Right hindlimb (tissue), 1 donor: Measurements from ENCODE around the gene PDE11A.

Source experiments
- DNase-seq: peaks from one replicate; pipeline ENCODE4 v3.0.0-alpha.2; 2018

Gene PDE11A

DNA sequence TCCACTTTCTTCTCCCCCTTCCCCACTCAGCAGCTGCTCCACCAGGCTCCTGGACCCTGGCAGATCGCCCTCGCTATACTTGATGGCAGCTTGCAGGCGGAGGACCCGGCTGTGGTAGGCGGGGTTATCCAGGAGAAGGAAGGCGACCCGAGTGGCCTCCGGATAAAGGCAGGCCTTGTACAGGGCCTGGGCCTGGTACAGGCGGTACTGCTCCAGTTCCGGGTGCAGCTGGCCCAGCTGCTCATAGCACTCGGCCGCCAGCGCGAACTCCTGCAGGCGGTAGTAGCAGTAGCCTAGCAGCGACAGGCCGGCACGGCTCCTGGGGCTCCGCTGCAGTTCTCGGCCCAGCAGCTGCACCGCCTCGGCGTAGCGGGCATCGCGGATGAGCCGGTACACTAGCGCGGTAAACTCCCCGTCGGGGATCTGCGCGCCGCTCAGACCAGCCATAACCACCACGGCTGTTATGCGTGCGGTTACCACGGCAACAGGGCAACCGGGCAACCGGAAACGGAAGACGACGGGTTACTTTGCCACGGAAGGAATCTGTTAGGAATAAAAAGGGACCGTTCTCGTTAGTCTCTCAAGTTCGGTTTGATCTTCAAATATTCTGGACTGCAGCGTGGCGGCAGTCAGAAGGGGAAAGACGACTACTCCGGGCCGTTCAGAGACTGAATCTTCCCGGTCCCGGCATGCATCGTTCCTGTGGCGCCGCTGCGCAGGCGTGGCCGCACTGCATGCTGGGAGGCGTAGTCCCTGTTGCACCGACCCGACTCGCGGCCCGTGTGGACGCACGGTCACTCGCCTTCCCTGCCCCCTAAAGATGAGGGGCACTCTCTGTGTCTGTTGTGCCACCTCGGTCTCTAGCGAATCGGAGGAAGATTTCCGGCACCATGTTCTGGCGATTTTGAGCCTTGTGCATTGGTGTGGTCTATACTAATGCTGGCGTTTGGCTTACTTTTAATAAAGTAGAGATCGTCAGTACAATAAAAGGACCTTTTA lies 454.0 kb downstream of the PDE11A start:
- DNase-seq: peak; percentile 94

DNA sequence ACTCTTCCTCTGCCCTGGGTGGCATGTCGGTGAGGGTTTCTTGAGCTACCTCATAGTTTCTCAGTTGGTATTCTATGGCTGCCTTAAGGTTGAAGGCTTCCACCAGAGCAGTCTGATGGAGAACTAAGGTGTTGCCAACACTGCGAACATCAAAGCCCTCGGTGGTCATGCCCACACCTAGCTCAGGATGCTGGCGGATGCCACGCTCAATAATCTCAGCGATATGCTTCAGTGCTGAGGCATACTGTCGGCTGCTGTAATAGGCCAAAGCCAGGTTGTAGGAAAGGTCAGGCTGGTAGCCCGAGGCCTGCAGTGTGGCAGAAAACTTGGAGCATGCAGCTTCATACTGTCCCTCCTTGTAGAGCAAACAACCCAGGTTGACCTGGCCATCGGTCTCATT lies 454.7 kb downstream of the PDE11A start:
- DNase-seq: no peak

DNA sequence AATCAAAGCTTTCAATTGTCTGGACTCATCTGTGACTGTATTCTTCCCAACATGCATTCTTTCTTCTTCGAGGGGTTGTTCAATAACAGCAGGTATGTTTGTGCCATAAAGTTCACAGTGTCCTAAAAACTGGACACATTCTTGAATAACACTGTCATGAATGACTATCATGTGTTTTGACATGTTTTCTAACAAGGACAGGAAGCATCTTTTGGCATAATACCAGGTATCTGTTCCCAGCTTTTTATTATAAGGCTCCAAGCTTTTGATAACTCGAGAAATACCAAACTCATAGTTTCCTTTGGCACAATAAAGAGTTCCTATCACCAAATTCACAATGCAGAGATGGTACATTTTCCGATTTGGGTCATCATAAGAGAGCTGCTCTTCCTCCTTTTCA lies 455.8 kb downstream of the PDE11A start:
- DNase-seq: no peak

DNA sequence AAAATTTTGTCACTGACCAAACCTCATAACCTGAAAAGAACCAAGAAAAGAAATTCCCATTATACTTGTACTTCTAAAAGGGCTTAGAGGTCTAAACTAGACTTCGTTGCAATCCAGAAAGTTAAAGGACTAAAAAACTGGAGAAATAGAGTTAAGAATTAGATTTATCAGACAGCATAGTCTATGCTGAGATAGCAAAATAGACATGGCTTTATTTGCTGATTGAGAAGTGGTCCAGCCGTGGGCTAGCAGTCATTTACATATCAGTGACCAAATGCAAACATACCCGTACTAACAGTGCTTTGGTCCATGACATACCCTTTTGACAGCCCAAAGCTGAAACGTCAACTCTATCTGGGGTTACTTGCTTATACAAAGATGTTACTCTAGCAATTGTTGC lies 456.5 kb downstream of the PDE11A start:
- DNase-seq: no peak

DNA sequence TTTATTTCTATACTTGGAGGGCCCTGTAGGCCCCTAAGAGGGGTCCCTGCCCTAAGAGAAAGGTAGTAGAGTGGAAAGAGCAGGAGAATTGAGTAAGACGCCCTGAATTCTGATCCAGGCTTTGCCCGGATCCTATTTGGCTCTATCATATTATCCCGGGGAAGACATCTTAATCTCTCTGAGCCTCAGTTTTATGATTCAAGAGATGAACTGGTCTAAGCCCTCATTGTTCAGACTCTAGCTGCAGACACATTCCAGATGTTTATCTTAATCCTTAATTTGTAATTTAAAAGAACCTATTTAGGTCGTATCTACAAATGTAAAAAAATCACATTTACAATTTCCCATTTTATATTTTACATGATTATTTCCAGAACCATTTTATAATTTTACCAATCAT lies 459.9 kb downstream of the PDE11A start:
- DNase-seq: no peak

DNA sequence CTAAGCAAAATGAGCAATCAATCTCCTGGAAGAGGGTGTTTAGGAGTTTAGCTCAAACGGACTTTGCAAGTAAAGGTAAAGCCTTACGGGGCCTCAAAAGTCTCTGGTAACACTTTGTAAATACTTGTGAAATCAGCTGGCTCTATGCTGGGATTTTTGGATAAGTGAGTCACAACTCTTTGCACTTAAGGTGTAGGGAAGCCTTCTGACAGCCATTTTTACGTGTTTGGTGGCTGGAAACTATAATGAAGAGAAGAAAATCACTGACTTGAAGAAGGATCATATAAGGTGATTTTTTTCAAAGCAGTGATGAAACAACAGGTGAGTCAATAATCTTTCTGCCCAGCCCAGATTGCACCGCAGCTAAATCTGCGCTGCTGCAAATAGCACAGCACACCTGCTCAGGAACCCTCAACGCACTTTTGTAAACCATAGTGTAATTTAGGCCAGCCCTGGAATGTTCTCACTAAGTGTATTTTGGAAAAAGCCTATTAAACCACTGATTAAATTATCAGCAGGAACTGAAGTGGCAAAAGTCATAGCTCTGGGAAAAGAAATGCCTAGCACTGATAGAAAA lies 461.2 kb downstream of the PDE11A start:
- no peak for DNase-seq

DNA sequence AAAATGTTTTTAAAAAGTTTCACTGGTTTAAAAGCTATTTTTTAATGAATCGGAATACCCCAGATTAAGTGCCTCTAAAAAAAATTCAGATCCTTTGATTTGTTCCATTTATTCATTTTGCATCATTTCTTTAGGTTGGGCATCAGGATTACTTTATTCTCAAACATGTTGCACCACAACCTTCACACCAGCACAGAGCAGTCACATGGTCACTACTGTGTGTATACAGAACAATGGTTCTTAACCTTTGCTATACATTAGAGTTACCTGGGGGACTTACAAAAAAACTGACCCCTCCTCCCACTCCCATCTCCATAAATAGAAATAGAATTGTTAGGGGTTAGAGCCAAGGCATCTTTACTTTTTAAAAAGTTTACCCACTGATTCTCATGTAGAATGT lies 461.8 kb downstream of the PDE11A start:
- DNase-seq: no peak

DNA sequence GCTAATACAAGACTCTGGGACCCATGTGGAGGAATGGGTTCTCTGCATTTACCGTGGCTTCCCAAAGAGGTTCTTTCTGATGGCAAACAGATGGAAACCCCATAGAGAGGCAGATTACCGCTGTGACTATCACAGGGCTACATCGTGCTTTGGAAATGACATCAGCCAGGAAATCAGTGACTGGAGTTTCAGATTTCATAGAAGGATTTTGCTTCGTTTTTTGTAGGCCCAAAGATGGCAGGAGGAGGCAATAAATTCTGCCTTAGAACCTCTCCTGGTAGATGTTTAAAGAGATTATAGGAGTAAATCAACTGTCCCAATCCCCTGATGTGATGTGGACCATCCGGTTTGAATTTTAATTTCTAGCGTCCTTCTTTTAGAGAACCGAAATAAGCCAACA lies 465.9 kb downstream of the PDE11A start:
- peak; percentile 43 for DNase-seq

DNA sequence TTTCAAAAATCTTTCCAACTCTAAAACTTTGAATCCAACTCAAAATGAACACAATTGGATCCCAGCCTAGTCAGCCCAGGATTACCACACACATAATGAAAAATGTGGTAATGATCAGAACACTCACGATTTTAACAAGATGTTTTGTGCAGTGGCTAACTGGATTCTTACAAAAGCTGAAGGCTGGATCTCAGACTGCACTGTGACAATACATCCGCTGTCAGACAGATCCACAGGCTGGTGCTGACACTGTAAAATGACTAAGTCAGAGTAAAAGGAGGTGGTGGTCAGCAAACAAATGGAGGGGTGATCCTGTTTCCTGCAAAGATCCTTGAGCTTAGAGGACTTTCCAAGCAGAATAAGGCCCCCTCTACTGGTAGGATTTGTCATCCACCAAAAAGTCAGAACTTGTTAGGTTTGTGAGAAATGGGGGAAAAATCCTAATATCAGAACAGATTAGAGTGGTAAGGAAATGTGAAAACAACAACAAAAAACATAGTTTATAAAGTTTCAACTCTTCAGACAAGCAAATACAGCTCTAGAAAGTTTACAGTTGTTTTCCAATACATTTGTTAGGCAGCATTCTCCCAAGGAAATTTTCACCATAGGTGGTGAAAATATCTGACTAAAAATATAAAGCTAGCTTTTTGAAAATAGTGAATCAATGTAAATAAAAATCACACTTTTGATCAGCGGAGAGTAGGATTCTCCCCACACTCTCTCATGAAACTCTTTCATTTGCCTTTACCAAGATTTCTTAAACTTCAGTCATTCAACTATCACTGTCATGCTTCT lies 468.1 kb downstream of the PDE11A start:
- peak; percentile 83 for DNase-seq

DNA sequence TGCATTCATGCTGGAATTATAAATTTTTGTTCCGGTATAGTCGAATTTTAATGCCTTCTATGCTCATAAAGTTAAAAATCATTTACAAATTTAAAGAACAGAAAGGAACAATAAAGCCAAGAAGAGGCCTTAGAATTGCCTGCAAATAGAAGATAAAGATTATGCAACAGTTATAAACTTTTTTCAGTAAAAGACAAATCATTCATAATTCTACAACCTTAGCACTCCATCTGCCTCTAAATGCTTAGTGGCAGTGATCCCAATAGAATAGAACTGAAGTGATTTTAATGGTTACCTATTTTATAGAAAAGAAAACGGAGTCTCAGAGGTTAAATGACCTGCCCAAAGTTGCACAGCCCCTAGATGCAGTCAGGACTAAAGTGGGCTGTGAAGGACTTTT lies 468.8 kb downstream of the PDE11A start:
- no peak for DNase-seq

DNA sequence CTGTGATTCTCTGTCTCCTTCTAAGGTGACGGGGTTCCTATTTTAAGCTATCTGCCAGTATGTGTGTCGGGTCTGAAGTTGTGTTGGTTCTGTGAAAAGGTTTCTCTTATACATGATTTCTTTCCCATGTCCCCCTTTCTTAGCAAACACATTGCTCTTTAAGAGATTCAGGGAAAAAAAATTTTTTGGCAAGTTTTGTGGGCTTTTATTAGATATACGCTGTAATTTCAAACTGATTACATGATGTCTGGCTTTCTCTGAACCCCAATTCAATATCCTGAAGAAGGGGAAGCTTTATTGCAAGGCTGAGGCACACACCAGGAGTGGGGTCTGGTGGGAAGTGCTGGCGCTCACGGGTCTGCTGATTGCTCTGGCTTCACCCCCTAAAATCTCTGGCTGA lies 469.4 kb downstream of the PDE11A start:
- DNase-seq: no peak

DNA sequence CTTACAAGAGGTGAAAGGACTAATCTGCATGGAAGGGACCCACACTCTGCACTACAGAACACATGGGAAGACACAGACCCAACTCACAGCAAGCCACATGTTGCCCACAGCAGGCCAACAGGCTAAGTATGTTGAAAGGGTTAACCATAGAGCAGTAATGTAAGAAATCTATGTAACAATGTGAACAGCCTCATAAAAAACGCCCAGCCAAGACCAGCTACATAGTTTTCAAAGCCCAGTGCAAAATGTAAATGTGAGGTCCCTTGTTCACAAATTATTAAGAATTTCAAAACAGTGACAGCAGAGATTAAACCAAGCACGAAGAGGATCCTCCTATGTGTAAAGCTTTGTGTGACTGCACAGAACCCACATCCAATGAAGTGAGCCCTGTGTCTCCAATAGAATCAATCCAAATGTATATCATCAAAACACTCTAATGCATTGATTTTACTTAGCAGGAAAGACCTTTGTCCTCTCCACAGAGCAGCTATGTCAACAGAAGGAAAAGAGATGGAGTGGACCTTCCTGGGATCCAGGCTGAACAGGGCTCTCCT lies 469.9 kb downstream of the PDE11A start:
- DNase-seq: no peak

DNA sequence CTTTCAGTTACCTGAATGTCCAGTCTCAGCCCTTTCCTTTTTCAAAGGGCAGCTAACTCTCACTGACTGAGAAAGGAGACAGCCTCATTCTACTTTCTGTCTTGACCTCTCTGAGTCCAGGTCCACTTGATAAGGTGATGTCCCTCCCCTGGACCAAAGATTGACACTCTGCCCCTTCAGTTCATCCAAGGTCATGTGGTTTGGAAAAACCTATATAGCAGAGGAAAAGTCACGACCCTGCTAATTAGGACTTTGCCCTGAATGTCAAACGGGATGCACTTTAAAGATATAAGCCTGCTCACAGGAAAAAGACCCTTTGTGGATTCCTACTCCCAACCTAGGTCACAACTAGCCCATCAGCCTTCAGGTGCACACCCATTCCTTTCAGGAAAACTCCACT lies 471.7 kb downstream of the PDE11A start:
- DNase-seq: no peak

DNA sequence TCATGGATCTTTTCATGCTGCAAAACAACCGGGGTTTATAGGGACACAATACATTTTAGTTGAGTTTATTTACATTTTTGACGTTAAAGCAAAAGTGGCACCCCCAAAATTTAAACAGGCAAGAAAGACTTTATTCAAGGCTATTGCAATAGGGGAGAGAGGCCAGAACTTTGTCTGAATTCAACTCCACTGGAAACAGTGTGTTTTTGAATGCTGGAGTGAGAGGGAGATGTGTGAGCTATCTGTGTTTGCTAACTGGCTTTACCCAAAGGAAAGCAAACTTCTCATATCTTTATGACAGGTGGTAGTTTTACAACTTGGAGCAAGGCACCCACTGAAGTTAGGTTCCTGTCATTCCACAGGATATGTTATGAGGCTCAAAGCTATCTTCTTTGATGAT lies 472.6 kb downstream of the PDE11A start:
- no peak for DNase-seq

DNA sequence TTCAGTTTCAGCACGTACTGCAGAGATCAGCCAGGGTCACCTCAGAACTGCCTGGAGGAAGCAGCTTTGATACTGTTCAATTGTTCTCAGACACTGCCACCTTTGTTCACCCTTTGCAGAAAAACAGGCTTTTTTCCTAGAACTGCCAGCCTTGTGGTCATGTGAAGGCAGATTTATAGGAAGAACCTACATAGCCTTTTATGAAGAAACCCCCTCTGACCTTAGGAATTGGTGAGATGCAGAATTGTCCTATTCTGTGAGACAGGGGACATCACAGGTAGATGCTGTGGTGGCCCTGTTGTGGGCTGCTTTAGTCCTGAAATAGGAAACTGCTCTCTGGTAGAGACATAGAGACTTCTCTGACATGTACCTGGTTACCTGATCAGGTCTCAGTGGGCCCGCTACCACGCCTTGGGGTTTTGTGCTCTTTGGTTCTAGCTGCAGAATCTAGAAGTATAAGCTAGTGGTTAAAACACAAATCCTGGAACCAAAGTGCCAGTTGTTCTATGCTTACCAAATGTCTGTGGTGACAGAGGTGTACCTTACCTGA lies 473.4 kb downstream of the PDE11A start:
- no peak for DNase-seq

DNA sequence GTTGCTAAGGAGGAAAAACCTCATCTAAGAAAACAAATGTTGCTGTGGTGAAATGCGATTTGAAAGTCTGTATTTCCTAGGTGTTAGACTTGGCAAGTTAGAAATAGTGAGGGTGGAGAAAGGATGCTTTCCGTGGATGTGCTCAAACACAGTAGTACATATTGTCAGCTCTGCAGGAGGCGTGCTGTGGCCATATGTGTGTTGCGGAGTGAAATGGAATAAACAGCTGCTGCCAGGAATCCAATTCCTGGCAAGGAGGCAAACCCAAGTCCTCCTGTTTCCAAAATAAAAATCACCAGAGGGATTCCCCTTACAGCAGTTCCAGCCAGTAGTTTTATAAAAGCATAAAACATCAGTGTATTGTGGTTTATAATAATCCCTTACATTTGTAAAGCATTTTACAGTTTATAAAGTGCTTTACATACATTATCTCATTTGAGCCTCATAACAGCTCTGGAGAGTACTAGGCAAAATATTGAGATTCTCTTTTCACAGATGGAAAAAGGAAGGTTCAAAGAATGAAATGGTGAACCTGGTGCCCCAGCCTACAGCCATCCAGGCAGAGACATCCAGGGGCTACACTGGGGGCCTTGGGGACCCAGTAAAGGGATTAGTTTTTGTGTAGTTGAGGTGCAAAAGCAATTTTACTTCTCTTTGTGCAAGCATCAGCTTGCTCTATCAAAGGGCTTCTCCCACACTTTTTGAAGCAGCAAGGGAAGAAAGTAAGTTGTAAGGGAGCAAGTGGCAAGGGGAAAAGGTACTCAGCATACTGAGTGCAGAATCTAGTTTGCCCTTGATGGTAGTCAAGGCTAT lies 474.0 kb downstream of the PDE11A start:
- DNase-seq: peak; percentile 94

DNA sequence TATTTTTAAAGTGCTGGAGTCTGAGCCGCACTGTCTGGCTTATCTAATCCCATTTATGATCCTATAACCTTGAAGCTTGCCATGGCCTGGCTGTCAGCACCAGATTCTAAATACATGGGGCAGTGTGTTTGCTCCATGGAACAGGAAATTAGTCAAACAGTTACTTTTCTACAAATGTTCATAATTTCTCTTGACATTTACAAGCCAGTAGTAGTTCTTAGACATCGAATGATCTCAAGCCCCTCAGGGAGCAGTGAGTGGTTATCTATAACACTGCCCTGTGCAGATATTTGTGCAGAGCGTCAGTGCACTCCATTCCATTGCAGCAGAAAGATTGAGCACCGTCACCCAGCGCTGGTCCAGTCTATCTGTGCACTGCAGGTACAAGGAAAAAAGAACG lies 474.8 kb downstream of the PDE11A start:
- peak; percentile 41 for DNase-seq

DNA sequence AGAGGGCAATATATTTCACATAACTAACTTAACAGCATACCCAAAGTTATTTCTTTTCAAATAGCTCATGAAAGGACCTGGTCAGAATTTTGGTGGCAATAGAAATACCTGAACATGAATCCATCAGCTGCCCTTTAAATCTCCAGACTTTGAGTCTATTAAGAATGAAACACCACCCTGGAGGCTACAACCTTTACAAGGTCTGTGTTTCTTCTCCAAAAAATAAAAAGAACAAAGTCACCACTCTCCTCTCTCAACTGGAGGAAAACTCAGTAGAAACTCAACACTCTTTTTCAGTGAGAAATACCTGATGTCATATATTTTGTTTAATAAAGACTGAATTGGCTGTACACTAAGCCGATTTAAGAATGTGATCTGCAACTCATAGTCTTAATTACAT lies 475.7 kb downstream of the PDE11A start:
- no peak for DNase-seq

DNA sequence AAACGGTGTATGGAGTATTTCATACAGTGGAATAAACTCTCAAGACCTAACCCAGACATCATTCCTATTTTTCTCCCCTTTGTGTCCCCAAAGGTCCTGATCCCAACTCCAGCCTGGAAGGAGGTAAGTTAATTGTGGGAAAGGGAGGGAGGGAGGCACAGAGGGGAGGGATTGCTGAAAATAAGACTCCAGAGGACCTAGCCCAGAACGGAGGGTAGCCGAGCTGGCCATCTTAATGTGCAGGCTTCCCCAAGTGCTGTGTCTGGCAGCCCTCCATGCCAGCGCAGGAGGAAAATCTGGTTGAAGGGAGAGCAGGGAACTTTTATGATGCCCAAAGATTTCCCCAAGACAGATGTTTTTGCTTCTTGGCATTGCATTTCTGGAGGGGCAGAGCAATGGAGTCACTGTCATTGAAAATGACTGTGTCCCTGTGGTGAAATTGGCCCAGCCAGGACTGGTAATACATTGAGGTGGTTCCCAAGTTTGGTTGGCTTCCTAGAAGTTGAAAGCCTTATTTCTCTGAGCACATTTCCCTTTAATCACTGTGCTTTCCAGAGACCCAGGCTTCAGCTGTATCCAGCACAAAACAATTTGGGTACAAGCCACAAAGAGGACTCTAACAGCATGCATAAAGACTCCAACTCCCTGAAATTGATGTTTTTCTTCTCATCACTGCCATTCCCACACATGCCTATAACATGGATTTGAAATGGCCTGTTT lies 477.3 kb downstream of the PDE11A start:
- no peak for DNase-seq

DNA sequence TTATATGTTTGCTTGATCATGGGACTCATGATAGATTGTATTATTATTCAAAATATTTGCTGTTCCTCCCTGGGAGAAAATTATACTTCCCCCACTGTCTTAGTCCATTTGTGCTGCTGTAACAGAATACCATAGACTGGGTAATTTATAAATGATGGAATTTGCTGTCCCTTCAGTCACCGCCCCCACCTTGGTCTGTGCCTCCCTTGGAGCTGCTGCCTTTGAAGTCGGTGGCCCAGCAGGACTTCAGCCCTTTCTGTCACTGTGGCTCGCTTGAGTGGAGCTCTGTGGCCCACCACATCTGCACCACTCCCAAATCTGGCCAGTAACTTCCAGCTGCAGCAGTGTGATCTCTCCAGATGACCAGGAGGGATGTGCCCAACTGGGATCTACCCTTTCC lies 479.2 kb downstream of the PDE11A start:
- no peak for DNase-seq

DNA sequence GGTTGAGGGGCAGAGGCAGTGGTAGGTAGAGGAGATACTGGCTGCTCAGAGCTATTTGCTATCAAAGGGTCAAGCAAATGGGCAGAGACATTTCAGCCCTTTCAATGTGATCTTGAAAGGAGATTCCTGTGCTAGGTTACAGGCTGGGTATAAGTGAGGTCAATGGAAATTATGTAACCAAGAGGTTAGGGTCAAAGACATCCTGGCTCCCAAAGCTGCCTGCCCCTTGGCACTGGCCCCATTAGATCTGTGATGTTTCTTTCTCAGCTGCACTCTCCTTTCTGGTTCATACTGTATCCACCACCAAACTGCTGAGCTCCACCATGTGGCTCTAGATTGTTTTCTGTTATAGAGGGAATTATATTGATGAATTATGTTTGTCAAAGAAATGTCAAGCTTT lies 479.6 kb downstream of the PDE11A start:
- DNase-seq: no peak
